KOPT-K1 (cell line): ENCODE measurements around the gene FAT4.

Source experiments
- H3K27ac ChIP-seq: fragments of 200-600 bp; sonication (generic); 2 replicates; pipeline ENCODE4 v1.5.1; 2016; ENCODE audit warnings: antibody characterized with exemption, mild to moderate bottlenecking, low read depth, low read length; ENCODE audit not compliant: poor library complexity, severe bottlenecking
- H3K36me3 ChIP-seq: fragments of 200-600 bp; sonication (generic); 2 replicates; pipeline ENCODE4 v1.5.1; 2017; ENCODE audit warnings: antibody characterized with exemption, mild to moderate bottlenecking, low read length, moderate library complexity; ENCODE audit not compliant: insufficient read depth
- H3K9me3 ChIP-seq: fragments of 200-600 bp; sonication (generic); 2 replicates; pipeline ENCODE4 v1.5.1; 2017; ENCODE audit warnings: antibody characterized with exemption, low read length, mild to moderate bottlenecking; ENCODE audit not compliant: insufficient read depth, poor library complexity, severe bottlenecking

FAT4 gene

DNA sequence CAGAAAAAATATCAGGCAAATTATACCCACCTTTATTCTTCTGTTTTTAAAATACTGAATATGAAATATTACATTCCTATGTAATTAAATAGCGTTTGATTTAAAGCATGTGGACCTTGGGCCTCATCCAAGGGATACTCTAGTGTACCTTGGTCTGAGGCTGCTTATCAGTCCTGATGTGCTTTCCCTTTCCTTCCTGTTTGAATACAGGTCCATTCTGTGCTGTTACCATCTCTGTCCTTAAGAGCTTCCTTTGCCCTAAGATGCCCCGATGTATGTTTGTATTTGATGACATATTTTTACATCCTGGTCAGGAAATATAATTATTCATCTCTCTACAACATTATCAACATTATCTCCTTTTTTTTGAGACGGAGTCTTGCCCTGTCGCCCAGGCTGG, 24.1 kb downstream of the FAT4 start:
- H3K36me3 ChIP-seq = no peaks in the 10 kb centered on the region
- H3K9me3 ChIP-seq = no peaks in the 10 kb centered on the region
- H3K27ac ChIP-seq = no peak overlapping the region

DNA sequence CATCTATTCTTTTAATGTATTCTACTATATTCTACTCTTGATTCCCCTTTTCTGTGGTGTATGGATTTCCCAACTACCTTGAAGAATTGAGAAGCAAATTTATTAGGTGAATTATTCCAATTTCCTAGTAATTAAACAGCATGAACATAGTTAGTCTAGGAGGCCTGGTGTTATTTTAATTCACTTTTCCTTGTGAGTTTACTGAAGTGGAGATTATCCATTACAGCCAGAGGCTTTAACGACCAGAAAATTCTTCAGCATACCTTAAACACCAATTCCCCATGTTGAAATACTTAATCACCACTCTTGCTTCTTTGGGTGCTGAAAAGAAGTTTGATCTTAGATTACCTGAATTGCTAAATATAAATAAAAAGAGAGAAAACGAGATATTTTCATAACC, 29.4 kb downstream of the FAT4 start:
- H3K36me3 ChIP-seq = no peaks in the 10 kb centered on the region
- no peak overlapping the region for H3K27ac ChIP-seq
- no peaks in the 10 kb centered on the region for H3K9me3 ChIP-seq

DNA sequence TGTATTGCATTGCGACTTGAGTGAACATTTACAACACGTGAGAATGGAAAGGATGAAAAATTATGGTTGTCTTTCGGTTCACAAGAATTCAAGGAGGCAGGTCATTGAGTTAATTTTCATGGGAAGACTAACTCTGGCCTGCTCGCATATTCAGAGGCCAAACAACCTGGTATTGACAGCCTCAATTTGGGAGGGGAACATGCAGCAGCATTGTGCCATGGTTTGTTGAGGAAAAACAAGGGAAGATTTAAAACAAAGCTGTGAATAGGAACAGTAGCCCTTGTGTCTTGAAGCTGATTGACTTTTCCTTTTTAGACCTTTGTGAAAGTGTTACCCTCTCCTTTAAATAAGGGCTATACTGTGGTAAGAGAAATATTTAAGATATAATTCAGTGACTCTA, 31.9 kb downstream of the FAT4 start:
- Histone ChIP-seq H3K9me3 (no peaks in the 10 kb centered on the region), H3K27ac (no peak overlapping the region), H3K36me3 (no peaks in the 10 kb centered on the region)

DNA sequence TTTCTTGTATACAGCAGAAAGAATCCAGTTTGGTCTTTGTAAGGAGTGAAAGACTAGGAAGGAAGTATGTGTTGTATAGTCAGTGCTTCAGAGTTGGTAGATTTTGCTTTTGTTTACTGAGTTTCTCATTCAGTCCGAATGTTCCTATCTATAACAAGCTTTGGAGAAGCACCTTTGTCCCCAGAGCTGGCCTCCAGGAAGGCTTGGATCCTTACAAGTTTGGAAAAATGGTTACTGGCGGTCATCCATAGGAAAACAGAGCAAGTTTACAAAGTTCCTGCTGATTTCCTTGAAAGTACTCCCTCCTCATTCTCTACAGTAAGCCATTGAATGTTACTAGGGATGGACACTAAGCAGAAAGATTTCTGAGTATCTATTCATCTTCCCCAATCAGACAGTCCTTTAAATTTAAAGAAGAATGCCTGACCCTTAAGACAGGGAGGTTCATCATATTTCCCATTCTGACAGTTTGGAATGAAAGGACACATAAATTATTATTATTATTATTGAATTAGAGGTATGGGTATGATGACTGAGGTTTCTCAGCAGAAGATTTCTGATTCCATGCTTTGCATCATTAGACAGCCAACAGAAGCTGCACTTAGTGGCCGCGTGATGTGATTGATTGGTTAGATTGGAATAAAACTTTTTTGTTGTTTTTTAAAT, 35.8 kb downstream of the FAT4 start:
- Histone ChIP-seq H3K9me3 (no peaks in the 10 kb centered on the region), H3K36me3 (no peaks in the 10 kb centered on the region), H3K27ac (no peak overlapping the region)

DNA sequence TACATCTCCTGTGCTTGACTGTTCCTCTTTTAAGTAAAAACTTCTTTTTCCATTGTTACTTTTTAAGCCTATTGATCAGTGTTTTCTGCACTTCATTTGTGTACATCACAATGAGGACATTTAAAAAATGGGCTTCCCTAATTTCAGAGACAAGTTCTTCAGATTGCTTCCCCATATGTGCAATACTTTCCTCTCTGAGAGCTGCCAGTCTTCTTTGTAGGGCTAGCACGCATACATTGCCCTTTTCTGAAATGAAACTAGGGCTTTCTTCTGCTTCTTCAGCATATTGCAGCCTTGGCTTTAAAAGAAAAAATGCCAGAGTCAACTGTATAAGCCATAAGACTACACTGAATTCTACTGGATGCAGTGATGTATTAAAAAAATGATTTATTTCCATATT, 37.8 kb downstream of the FAT4 start:
- Histone ChIP-seq H3K27ac (no peak overlapping the region), H3K36me3 (no peaks in the 10 kb centered on the region), H3K9me3 (no peaks in the 10 kb centered on the region)

DNA sequence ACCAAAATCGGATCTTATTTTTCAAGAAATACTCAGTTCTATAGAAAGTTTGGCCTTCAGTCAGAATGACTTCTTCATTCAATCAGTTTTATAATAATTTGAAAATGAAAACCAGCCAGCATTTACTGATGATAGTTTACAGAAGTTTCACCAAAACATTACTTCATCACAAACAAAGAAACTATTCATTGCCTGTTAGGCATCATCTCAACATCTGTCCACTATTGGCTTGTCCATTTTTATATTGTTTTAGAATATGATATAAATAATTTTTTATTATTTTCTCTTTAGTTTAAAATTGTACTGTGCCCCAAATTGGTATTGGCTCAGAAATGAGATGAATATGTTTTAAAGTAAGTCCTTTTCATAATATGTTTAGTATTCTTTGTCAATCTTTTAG, 38.4 kb downstream of the FAT4 start:
- no peaks in the 10 kb centered on the region for H3K9me3 ChIP-seq
- no peak overlapping the region for H3K27ac ChIP-seq
- no peaks in the 10 kb centered on the region for H3K36me3 ChIP-seq

DNA sequence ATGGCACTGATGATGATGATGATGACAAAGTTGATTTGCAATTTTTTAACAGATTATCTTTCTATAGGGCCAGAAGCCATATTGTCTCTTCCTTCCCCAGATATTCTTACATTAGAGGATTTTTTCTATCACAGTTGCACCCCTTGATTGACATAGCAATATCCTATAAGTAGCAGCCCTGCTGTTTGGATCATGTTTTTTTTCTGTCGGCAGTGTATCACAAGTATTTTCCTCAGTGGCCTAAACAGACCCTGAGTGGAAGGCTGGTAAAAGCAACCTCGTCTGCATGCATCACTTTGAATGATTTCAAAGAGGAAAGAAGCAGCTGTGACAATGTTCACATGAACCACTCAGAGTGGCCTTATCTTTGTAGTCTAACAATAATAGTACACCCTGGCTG, 41.0 kb downstream of the FAT4 start:
- H3K9me3 ChIP-seq = no peaks in the 10 kb centered on the region
- H3K36me3 ChIP-seq = no peaks in the 10 kb centered on the region
- no peak overlapping the region for H3K27ac ChIP-seq

DNA sequence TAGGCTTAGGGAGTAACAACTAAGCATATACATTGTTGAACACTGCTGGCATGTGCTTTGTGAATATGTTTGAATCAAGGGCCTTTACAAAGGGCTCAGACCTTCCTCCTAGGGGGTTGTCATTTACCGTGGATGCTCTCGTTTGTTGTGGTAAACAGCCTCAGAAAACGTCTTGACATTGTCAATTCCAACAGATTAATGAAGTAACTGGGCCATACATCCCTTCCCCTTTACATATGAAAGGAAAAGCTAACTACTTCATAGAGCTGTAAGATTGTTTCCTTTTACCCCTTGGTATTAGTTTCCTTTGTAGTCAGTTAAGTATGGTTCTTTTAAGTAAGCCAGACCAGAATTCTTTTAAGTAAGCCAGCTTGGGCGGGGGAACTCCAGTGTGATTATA, 42.9 kb downstream of the FAT4 start:
- Histone ChIP-seq H3K9me3 (no peaks in the 10 kb centered on the region), H3K27ac (no peak overlapping the region), H3K36me3 (no peaks in the 10 kb centered on the region)

DNA sequence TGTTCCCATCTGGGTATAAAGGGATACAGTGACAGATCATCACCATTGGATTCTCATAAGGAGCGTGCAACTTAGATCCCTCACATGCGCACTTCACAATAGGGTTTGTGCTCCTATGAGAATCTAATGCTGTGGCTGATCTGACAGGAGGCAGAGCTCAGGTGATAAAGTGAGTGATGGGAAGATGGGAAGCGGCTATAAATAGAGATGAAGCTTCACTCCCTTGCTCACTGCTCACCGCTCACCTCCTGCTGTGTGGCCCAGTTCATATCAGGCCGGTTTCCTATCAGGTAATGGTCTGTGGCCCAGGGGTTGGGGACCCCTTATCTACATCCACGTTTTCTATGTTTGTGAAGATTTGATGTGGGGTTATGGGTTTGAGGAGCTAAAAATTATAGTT, 43.7 kb downstream of the FAT4 start:
- Histone ChIP-seq H3K36me3 (no peaks in the 10 kb centered on the region), H3K9me3 (no peaks in the 10 kb centered on the region), H3K27ac (no peak overlapping the region)

DNA sequence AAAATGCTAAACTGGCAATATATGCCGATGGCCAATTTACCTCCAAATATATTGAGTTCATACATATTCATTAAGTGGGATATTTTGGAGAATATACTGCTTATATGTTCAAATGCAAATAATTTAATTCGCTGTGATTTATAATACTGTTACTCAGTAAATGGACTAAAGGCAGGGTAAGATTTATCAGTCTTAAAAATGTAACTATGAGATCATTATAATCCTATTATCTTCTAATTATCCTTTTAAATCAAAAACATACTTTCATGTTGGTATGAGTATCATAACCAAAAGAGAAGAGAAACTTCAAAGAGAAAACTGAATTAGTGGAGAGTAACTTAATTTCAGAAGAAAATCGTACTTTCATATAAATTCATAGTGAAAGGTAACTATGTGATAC, 44.6 kb downstream of the FAT4 start:
- Histone ChIP-seq H3K9me3 (no peaks in the 10 kb centered on the region), H3K36me3 (no peaks in the 10 kb centered on the region), H3K27ac (no peak overlapping the region)

DNA sequence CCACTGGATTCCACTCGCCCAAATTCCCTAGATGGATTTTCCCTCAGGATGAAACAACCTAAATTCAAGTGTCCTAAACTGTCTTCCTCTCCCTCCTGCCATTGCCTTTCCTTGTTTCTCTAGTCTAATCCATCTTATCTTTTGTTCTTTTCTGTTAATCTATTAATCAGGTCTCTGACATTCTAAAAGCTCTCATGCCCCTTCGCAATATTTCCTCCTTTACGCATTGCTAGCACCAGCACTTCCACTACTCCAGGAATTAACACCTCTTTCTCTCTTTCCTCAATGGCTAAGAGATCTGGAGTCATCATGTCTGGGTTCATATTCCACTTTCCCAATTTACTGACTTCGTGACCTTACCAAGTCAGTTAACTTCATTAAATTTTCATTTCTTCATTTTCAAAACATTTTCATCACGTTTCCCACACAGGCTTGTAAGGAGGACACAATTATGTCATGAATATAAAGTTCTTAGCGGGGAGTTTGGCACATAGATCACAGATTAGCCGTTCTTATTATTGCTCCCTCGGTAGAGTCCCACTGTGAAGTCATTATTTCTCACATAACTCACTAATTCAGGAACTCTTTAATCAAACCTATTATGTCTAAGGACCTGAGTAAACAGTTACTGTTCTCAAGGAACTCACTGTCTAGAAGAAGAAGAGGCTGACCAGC, 45.3 kb downstream of the FAT4 start:
- Histone ChIP-seq H3K36me3 (no peaks in the 10 kb centered on the region), H3K27ac (no peak overlapping the region), H3K9me3 (no peaks in the 10 kb centered on the region)

DNA sequence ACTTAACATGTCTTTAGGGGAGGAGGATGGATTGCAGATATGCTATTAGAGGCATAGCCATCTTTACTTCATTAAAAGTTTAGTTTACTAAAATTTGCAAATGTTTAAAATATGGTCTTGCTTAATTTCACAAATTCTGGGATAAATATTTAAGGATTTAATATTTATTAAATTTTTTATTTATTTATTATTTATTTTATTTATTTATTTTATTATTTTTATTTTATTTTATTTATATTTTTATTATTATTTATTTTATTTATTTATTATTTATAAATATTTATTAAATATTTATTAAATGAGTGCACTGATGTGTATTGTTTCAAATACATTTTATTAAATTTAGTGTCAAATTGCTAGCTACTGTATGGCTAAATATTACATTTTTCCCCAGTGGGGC, 46.0 kb downstream of the FAT4 start:
- Histone ChIP-seq H3K36me3 (no peaks in the 10 kb centered on the region), H3K9me3 (no peaks in the 10 kb centered on the region), H3K27ac (no peak overlapping the region)
